GM23338 (cell line): ENCODE measurements around the gene MRPS27.

Experiments used
- CREB1 ChIP-seq: fragments of 250-450 bp; sonication (Bioruptor Pico); IDR thresholded peaks from 2 replicates; pipeline ENCODE4 v1.5.0; 2020; ENCODE audit warnings: low read depth, mild to moderate bottlenecking, moderate library complexity
- EZH2 ChIP-seq: fragments of 200-600 bp; sonication (generic); IDR thresholded peaks from one replicate; pipeline ENCODE4 v1.8.0; 2017; ENCODE audit warnings: antibody characterized with exemption, mild to moderate bottlenecking, low read depth; ENCODE audit not compliant: unreplicated experiment
- EZH2phosphoT487 ChIP-seq: fragments of 200-600 bp; sonication (generic); IDR thresholded peaks from one replicate; pipeline ENCODE4 v1.8.1; 2018; ENCODE audit warnings: antibody characterized with exemption; ENCODE audit not compliant: unreplicated experiment
- NANOG ChIP-seq: IDR thresholded peaks from 2 replicates; pipeline ENCODE4 v1.6.1; 2016; ENCODE audit warnings: antibody characterized with exemption, borderline replicate concordance
- POLR2AphosphoS5 ChIP-seq: IDR thresholded peaks from 2 replicates; pipeline ENCODE4 v1.6.1; 2016; ENCODE audit warnings: antibody characterized with exemption, low read depth
- STAT1 ChIP-seq: IDR thresholded peaks from one replicate; pipeline ENCODE4 v1.6.1; 2016; ENCODE audit warnings: antibody characterized with exemption; ENCODE audit not compliant: unreplicated experiment
- ZNF331 ChIP-seq: fragments of 250-450 bp; sonication (Bioruptor Pico); IDR thresholded peaks from 2 replicates; pipeline ENCODE4 v1.5.0; 2020; ENCODE audit warnings: low read depth, mild to moderate bottlenecking, moderate library complexity
- TF ChIP-seq, protein P1 (sequence below), 2 experiments: fragments of 200-600 bp in 1 of 2; sonication (generic) in 1 of 2; conservative IDR thresholded peaks; 2 replicates each; pipeline versions ENCODE4 v1.5.1 to v1.6.1; 2016 to 2017; ENCODE audit warnings: antibody characterized with exemption in 2 of 2, low read depth in 2 of 2, mild to moderate bottlenecking in 2 of 2, moderate library complexity in 1 of 2
- TF ChIP-seq, protein P2 (sequence below): IDR thresholded peaks from one replicate; pipeline ENCODE4 v1.6.1; 2018; ENCODE audit warnings: antibody characterized with exemption; ENCODE audit not compliant: unreplicated experiment
- TF ChIP-seq, protein P3 (sequence below): IDR thresholded peaks from 2 replicates; pipeline ENCODE4 v1.6.1; 2016; ENCODE audit warnings: antibody characterized with exemption

DNA sequence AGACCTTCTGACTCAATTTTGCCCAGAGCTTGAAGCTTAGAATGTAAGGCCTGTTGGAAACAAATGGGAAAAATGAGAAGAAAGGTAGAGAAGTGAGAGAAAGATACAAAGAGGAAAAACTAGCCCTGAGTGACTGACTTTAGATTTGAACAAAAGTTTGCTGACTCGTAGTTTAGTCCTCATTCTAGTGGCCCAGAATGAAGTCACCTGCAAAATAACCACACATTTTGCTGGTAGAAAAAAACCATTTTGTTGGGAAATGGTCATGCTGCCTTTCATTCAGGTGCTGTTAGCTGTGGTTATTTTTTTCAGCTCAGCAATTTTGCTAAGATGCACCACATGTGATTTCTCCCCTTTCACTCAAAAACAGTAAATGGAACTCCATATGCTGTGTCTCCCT, 98.9 kb downstream of the MRPS27 start:
- TF ChIP-seq, protein P1, sequence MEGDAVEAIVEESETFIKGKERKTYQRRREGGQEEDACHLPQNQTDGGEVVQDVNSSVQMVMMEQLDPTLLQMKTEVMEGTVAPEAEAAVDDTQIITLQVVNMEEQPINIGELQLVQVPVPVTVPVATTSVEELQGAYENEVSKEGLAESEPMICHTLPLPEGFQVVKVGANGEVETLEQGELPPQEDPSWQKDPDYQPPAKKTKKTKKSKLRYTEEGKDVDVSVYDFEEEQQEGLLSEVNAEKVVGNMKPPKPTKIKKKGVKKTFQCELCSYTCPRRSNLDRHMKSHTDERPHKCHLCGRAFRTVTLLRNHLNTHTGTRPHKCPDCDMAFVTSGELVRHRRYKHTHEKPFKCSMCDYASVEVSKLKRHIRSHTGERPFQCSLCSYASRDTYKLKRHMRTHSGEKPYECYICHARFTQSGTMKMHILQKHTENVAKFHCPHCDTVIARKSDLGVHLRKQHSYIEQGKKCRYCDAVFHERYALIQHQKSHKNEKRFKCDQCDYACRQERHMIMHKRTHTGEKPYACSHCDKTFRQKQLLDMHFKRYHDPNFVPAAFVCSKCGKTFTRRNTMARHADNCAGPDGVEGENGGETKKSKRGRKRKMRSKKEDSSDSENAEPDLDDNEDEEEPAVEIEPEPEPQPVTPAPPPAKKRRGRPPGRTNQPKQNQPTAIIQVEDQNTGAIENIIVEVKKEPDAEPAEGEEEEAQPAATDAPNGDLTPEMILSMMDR (conservative IDR thresholded peaks at IDR 0.05; ENCODE audit: low read depth in 2 of 2), result no peak
- TF ChIP-seq NANOG, result no peak
- no peak for TF ChIP-seq EZH2phosphoT487
- no peak for TF ChIP-seq POLR2AphosphoS5
- no peak for TF ChIP-seq EZH2
- no peak for TF ChIP-seq ZNF331 (CRISPR knock-in tag)
- TF ChIP-seq, protein P2, sequence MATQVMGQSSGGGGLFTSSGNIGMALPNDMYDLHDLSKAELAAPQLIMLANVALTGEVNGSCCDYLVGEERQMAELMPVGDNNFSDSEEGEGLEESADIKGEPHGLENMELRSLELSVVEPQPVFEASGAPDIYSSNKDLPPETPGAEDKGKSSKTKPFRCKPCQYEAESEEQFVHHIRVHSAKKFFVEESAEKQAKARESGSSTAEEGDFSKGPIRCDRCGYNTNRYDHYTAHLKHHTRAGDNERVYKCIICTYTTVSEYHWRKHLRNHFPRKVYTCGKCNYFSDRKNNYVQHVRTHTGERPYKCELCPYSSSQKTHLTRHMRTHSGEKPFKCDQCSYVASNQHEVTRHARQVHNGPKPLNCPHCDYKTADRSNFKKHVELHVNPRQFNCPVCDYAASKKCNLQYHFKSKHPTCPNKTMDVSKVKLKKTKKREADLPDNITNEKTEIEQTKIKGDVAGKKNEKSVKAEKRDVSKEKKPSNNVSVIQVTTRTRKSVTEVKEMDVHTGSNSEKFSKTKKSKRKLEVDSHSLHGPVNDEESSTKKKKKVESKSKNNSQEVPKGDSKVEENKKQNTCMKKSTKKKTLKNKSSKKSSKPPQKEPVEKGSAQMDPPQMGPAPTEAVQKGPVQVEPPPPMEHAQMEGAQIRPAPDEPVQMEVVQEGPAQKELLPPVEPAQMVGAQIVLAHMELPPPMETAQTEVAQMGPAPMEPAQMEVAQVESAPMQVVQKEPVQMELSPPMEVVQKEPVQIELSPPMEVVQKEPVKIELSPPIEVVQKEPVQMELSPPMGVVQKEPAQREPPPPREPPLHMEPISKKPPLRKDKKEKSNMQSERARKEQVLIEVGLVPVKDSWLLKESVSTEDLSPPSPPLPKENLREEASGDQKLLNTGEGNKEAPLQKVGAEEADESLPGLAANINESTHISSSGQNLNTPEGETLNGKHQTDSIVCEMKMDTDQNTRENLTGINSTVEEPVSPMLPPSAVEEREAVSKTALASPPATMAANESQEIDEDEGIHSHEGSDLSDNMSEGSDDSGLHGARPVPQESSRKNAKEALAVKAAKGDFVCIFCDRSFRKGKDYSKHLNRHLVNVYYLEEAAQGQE, result no peak
- TF ChIP-seq, protein P3, sequence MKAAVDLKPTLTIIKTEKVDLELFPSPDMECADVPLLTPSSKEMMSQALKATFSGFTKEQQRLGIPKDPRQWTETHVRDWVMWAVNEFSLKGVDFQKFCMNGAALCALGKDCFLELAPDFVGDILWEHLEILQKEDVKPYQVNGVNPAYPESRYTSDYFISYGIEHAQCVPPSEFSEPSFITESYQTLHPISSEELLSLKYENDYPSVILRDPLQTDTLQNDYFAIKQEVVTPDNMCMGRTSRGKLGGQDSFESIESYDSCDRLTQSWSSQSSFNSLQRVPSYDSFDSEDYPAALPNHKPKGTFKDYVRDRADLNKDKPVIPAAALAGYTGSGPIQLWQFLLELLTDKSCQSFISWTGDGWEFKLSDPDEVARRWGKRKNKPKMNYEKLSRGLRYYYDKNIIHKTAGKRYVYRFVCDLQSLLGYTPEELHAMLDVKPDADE, result no peak
- no peak for TF ChIP-seq CREB1 (CRISPR knock-in tag)
- no peak for TF ChIP-seq STAT1
